ENCODE measurements around the gene NIFK. TPM values are rescaled to one million over a fixed set of nuclear protein-coding genes. Genes with fewer than 3 reads are reported as not detected.
"Not testable (repeated sequence)": the region's sequence is repeated elsewhere in the genome, so short reads cannot be mapped to it uniquely, and the experiment has no call there.

Gene NIFK
- total RNA-seq, 1 donor from 2014 or later: 116 TPM

GRCh38 chr2:121716126-121716525, 20.5 kb downstream of the NIFK start:
- TF ChIP-seq, protein P1, sequence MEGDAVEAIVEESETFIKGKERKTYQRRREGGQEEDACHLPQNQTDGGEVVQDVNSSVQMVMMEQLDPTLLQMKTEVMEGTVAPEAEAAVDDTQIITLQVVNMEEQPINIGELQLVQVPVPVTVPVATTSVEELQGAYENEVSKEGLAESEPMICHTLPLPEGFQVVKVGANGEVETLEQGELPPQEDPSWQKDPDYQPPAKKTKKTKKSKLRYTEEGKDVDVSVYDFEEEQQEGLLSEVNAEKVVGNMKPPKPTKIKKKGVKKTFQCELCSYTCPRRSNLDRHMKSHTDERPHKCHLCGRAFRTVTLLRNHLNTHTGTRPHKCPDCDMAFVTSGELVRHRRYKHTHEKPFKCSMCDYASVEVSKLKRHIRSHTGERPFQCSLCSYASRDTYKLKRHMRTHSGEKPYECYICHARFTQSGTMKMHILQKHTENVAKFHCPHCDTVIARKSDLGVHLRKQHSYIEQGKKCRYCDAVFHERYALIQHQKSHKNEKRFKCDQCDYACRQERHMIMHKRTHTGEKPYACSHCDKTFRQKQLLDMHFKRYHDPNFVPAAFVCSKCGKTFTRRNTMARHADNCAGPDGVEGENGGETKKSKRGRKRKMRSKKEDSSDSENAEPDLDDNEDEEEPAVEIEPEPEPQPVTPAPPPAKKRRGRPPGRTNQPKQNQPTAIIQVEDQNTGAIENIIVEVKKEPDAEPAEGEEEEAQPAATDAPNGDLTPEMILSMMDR (conservative IDR thresholded peaks at IDR 0.05; ENCODE audit: low read depth, low read length): no peak
- no peak for DNase-seq (ENCODE audit: low read depth)
- H3K4me3 ChIP-seq (ENCODE audit: low read depth, low read length): no peak overlapping the region

DNA sequence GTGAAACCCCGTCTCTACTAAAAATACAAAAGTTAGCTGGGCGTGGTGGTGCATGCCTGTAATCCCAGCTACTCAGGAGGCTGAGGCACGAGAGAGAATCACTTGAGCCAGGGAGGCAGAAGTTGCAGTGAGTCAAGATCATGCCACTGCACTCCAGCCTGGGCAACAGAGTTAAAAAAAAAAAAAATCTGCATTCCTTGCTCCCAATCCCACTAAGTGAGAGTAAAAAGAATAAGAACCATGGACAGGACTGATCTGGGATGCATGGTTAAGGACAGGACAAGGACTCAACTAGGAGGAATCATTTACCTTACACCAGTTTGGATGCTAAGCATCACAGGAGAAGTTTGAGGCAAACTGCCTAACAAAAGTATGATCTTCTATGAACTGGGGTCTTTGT, 25.2 kb downstream of the NIFK start:
- H3K4me3 ChIP-seq (ENCODE audit: low read depth, low read length); DNase-seq (ENCODE audit: low read depth): not testable (repeated sequence)

- no peak overlapping the region for H3K4me3 ChIP-seq (ENCODE audit: low read depth, low read length)
- TF ChIP-seq, protein P1 (conservative IDR thresholded peaks at IDR 0.05; ENCODE audit: low read depth, low read length): no peak
- no peak for DNase-seq (ENCODE audit: low read depth)
Observed at GRCh38 chr2:121710470-121711170, 26.1 kb downstream of the NIFK start.

GRCh38 chr2:121709776-121710469, 26.8 kb downstream of the NIFK start:
- no peak overlapping the region for H3K4me3 ChIP-seq (ENCODE audit: low read depth, low read length)
- no peak for DNase-seq (ENCODE audit: low read depth)
- TF ChIP-seq, protein P1 (conservative IDR thresholded peaks at IDR 0.05; ENCODE audit: low read depth, low read length): no peak

- peak; percentile 91 for DNase-seq (ENCODE audit: low read depth)
- peak overlapping the region; percentile 11 for H3K4me3 ChIP-seq (ENCODE audit: low read depth, low read length)
- TF ChIP-seq, protein P1 (conservative IDR thresholded peaks at IDR 0.05; ENCODE audit: low read depth, low read length): peak; percentile 22
Observed at GRCh38 chr2:121707920-121708361, 28.7 kb downstream of the NIFK start.

GRCh38 chr2:121707344-121707919, 29.2 kb downstream of the NIFK start:
- DNase-seq (ENCODE audit: low read depth): peak; percentile 98
- peak overlapping the region; percentile 11 for H3K4me3 ChIP-seq (ENCODE audit: low read depth, low read length)
- TF ChIP-seq, protein P1 (conservative IDR thresholded peaks at IDR 0.05; ENCODE audit: low read depth, low read length): no peak

DNA sequence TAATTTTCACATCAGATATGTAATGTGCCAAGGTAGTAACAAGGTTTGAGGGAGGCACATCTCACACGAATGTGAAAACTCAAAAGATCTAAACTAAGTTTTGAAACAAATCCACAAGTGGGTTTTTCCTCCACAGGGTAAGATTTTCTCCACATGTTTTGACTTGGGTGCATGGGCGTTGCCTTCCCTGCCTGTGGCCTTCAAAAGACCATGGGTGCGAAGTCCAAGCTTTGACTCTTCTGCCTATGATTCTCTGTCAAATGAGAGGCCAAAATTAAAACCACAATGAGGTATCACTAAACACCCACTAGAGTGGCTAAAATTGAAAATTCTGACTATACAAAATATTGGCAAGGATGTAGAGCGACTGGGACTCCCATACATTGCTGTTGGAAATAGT, 30.7 kb downstream of the NIFK start:
- DNase-seq (ENCODE audit: low read depth): no peak
- no peak overlapping the region for H3K4me3 ChIP-seq (ENCODE audit: low read depth, low read length)
- TF ChIP-seq, protein P1 (conservative IDR thresholded peaks at IDR 0.05; ENCODE audit: low read depth, low read length): no peak

Measured in epithelial cell of proximal tubule (primary cell).